Neutrophil (primary cell): Measurements from ENCODE around the gene SORBS2.
A peak's percentile ranks its signal among the peaks of the same experiment; 100 is the strongest.

Source experiments
- H3K27ac ChIP-seq: fragments of 200-600 bp; sonication (generic); 2 replicates; pipeline ENCODE4 v1.5.1; 2016; ENCODE audit warnings: mild to moderate bottlenecking, moderate library complexity
- H3K27me3 ChIP-seq: fragments of 200-600 bp; sonication (generic); 2 replicates; pipeline ENCODE4 v1.6.0; 2016; ENCODE audit warnings: mild to moderate bottlenecking
- H3K36me3 ChIP-seq: fragments of 200-600 bp; sonication (generic); 2 replicates; pipeline ENCODE4 v1.5.1; 2017
- H3K4me1 ChIP-seq, 2 experiments: fragments of 200-600 bp in 1 of 2; sonication (generic) in 1 of 2; 1 replicate in 1 of 2; 2 replicates in 1 of 2; pipeline versions ENCODE4 v1.5.1 to v1.6.1; 2013 to 2016; ENCODE audit warnings: low read depth in 1 of 2, low read length in 1 of 2, mild to moderate bottlenecking in 1 of 2, moderate library complexity in 1 of 2; ENCODE audit not compliant: control insufficient read depth in 1 of 2, insufficient read depth in 1 of 2
- H3K4me3 ChIP-seq, 2 experiments: fragments of 200-600 bp in 1 of 2; sonication (generic) in 1 of 2; 1 replicate in 1 of 2; 2 replicates in 1 of 2; pipeline ENCODE4 v1.5.1; 2013 to 2016; ENCODE audit warnings: low read depth in 1 of 2, low read length in 1 of 2, mild to moderate bottlenecking in 1 of 2, moderate library complexity in 1 of 2
- H3K9me3 ChIP-seq: fragments of 200-600 bp; sonication (generic); 2 replicates; pipeline ENCODE4 v1.5.1; 2016
- CTCF ChIP-seq: fragments of 200-600 bp; sonication (generic); IDR thresholded peaks from 2 replicates; pipeline ENCODE4 v1.5.1; 2016; ENCODE audit warnings: antibody characterized with exemption

Gene SORBS2

GRCh38 chr4:185734214-185734613 lies 77.8 kb downstream of the SORBS2 start:
- Histone ChIP-seq H3K9me3 (no peaks in the 10 kb centered on the region), H3K27me3 (no peaks in the 10 kb centered on the region), H3K4me3 (no peak overlapping the region), H3K27ac (peak overlapping the region; percentile 6), H3K36me3 (no peaks in the 10 kb centered on the region), H3K4me1 (peaks cover 5 to 16% of the 10 kb centered on the region in 2 experiments)
- TF ChIP-seq CTCF, result no peak

GRCh38 chr4:185730849-185731608 lies 81.0 kb downstream of the SORBS2 start:
- H3K4me3 ChIP-seq, result no peak overlapping the region
- no peaks in the 10 kb centered on the region for H3K36me3 ChIP-seq
- no peak for TF ChIP-seq CTCF
- H3K27me3 ChIP-seq, result peaks cover 5% of the 10 kb centered on the region
- no peaks in the 10 kb centered on the region for H3K9me3 ChIP-seq
- H3K27ac ChIP-seq, result no peak overlapping the region
- peaks cover 5 to 16% of the 10 kb centered on the region in 2 experiments for H3K4me1 ChIP-seq

- H3K4me3 ChIP-seq, result no peak overlapping the region
- no peak for TF ChIP-seq CTCF
- no peaks in the 10 kb centered on the region for H3K36me3 ChIP-seq
- peaks cover 5 to 16% of the 10 kb centered on the region in 2 experiments for H3K4me1 ChIP-seq
- peaks cover 5% of the 10 kb centered on the region for H3K27me3 ChIP-seq
- no peaks in the 10 kb centered on the region for H3K9me3 ChIP-seq
- no peak overlapping the region for H3K27ac ChIP-seq
Measured at GRCh38 chr4:185730387-185730786, 81.6 kb downstream of the SORBS2 start.

GRCh38 chr4:185729391-185729804 lies 82.6 kb downstream of the SORBS2 start:
- H3K27ac ChIP-seq, result no peak overlapping the region
- H3K4me3 ChIP-seq, result no peak overlapping the region
- H3K36me3 ChIP-seq, result no peaks in the 10 kb centered on the region
- H3K27me3 ChIP-seq, result peaks cover 5% of the 10 kb centered on the region
- TF ChIP-seq CTCF, result no peak
- no peaks in the 10 kb centered on the region for H3K9me3 ChIP-seq
- peaks cover 2 to 9% of the 10 kb centered on the region in 2 experiments for H3K4me1 ChIP-seq

- Histone ChIP-seq H3K4me3 (no peak overlapping the region), H3K4me1 (peaks cover 0 to 4% of the 10 kb centered on the region in 2 experiments), H3K27ac (no peak overlapping the region), H3K9me3 (no peaks in the 10 kb centered on the region), H3K27me3 (peaks cover 5% of the 10 kb centered on the region), H3K36me3 (no peaks in the 10 kb centered on the region)
- no peak for TF ChIP-seq CTCF
Measured at GRCh38 chr4:185728893-185729292, 83.1 kb downstream of the SORBS2 start.
